ENCODE results near the gene TRA2A.
"Not testable (repeated sequence)": the region's sequence is repeated elsewhere in the genome, so short reads cannot be mapped to it uniquely, and the experiment has no call there.

Gene TRA2A

DNA sequence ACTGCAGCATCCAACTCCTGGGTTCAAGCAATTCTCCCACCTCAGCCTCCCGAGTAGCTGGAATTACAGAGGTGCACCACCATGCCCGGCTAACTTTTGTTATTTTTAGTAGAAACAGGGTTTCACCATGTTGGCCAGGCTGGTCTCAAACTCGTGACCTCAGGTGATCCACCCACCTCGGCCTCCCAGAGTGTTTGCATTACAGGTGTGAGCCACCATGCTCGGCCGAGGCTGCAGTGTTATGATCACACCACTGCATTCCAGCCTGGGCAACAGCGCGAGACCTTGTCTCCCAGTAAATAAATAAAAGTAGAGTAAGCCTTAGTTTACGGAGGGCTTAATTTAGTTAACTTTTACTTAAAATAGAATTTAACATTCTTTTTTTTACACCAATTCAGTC lies 37.8 kb downstream of the TRA2A start:
- no peak for DNase-seq (ENCODE audit: low read depth in 2 of 2)

DNA sequence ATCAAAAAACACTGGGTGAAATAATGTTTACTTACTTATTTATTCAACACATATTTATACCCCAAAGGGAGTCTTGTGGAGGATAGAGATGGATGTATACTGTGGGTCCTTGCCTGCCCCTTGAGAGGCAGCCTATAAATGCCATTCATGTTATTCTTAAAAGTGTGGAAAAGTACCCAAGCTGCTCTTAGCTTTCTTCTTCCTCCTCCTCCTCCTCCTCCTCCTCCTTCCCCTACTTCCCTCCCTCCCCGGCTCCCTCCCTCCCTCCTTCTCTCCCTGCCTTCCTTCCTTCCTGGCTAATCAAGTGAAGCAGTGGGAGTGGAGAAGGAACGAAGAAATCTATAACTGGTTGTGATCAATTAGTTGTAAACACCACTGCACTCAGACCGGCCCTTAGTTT lies 40.3 kb downstream of the TRA2A start:
- DNase-seq (ENCODE audit: low read depth in 2 of 2), result no peak

DNA sequence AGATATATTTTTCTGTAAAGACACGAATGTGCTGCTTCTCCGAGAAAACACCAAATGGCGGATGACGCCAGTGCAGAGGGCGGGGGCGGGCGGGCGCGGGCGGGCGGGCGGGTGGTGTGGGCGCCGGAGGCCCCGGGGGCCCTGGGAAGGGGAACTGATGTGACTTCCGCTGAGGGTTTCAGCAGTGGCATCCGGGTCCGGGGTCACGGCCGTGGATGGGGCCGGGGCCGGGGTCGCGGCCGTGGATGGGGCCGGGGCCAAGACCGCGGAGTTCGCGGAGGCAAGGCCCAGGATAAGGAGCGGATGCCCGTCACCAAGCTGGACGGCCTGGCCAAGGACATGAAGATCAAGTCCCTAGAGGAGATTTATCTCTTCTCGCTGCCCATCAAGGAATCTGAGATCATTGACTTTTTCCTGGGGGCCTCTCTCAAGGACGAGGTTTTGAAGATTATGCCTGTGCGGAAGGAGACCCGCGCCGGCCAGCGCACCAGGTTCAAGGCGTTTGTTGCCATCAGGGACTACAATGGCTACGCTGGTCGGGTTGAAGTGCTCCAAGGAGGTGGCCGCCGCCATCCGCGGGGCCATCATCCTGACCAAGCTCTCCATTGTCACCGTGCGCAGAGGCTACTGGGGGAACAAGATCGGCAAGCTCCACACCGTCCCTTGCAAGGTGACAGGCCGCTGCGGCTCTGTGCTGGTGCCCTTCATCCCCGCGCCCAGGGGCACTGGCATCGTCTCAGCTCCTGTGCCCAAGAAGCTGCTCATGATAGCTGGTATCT lies 41.2 kb downstream of the TRA2A start:
- peak in 1 of 2 donors; percentile 32 for DNase-seq (ENCODE audit: low read depth in 2 of 2)

DNA sequence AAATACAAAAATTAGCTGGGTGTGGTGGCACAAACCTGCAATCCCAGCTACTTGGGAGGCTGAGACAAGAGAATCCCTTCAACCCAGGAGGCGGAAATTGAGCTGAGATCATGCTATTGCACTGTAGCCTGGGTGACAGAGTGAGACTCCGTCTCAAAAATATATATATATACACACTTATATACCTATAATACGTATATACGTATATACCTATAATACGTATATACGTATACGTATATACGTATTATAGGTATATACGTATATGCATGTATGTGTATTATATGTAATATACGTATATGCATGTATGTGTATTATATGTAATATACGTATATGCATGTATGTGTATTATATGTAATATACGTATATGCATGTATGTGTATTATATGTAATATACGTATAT lies 43.1 kb downstream of the TRA2A start:
- not testable (repeated sequence) for DNase-seq (ENCODE audit: low read depth in 2 of 2)

DNA sequence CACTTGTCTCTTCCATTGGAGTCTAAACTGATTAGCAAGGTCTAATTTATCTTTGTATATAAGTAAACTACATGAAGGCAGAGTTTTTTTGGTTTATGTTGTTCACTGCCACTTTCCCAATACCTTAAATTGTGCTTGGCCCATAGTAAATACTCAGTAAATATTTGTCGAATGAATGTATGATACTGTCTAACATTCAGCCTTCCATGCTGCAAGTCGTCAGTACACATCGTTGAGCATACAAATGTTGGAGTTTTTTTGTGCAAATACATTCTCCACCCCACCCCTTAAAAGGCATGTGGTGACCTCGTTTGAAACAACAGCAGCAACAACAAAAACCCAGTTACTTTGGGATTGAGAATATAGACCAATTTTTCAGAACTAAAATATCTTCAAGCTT lies 44.1 kb downstream of the TRA2A start:
- DNase-seq (ENCODE audit: low read depth in 2 of 2), result no peak

DNA sequence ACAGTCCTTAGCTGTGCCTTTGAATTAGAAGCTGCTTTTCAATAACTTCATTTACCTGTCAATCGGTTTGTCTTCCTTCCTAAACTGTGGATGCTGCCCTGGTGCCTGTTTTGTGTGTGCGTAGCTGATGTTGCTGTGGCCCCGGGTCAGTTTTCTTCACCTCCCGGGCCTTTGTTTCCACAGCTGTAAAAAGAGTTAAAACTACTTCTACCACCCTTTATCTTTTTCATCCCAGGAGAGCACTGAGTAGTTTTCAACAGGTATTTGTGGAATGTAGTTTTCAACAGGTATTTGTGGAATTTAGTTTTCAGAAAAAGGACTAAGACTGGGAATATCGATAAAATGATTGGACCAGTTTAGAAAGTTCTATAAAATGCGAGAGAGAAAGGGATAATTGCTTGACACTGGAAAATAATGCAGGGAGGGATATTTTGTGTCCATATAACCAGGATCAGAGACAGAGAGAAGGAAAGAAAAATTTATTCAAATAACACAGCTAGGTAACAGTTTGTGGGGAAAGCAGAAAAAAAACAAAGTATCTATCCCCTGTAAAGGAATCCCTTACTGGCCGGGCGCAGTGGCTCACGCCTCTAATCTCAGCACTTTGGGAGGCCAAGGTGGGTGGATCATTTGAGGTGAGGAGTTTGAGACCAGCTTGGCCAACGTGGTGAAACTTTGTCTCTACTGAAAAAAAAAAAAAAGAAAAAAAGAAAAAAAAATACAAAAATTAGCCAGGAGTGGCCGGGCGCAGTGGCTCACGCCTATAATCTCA lies 45.6 kb downstream of the TRA2A start:
- DNase-seq (ENCODE audit: low read depth in 2 of 2), result no peak

DNA sequence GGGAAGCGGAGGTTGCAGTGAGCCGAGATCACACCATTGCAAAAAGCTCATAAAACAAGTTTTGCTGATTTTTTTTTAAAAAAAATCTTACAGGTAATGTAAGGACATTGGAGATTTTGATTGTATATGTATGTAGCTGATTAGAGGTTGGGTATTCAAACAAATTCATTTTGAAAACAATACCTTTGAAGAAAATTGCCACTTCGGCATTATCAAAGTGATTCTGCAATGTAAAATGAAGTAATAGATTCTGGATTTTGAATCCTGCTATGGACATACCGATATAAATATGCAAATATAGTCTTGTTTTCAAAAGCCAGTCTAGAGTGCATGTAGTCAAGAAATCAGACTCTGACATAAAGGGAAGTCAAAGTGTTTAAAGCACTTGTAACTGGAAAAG lies 49.1 kb downstream of the TRA2A start:
- DNase-seq (ENCODE audit: low read depth in 2 of 2), result no peak

DNA sequence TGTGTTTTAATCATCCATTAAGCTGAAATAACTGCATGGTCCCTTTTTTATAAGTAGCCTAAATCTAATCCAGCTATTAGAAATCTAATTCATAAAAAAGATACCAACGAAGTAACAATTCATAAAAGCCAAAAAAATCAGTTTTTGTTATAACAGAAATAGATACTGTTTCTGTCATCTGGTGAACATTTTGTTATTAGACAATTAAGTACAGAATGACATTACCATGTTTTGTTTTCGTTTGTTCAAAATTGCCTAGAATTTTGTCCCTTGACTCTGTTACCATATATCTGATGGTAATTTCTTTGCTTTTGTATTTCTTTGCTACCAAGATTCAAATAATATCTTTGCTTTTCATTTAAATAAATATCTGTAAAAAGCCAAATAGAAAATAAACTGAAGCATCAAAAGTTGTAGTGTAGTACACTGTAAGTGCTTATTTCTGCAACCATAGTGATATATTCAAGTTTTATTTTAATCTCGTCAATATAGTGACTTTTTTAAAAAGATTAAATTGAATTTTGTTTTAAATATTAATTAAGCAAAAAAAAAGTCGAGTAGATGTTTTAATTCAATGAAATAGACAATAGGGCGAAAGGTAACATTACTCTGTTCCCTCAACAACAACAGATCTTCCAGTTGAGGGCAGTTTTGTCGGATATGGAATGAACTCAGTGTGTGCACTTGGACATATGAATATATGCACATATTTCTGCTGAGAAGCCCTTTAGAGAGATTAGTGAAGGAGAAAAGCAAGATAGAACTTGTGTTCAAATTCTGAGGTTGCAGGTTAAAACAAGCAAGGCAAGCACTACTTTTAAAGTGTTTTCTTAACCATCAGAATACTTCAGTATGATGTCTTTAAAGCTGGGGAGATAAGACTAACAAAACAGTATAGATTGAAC lies 53.6 kb downstream of the TRA2A start:
- no peak for DNase-seq (ENCODE audit: low read depth in 2 of 2)

DNA sequence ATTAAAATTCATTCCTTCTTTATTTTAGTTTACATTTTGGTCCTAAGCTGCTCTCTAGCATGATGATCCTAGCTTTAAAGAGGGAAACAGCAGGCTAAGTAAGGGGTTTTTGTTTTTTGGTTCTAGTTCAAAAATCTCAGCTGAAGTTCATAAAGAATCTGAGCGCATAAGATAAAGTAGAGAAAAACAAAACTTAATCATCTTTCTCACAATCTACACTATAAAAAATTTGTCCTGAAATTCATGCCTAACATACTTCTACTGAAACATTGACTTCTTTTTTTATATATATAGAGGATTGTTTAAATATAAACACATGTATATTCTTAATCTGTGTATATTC lies 54.7 kb downstream of the TRA2A start:
- no peak for DNase-seq (ENCODE audit: low read depth in 2 of 2)

DNA sequence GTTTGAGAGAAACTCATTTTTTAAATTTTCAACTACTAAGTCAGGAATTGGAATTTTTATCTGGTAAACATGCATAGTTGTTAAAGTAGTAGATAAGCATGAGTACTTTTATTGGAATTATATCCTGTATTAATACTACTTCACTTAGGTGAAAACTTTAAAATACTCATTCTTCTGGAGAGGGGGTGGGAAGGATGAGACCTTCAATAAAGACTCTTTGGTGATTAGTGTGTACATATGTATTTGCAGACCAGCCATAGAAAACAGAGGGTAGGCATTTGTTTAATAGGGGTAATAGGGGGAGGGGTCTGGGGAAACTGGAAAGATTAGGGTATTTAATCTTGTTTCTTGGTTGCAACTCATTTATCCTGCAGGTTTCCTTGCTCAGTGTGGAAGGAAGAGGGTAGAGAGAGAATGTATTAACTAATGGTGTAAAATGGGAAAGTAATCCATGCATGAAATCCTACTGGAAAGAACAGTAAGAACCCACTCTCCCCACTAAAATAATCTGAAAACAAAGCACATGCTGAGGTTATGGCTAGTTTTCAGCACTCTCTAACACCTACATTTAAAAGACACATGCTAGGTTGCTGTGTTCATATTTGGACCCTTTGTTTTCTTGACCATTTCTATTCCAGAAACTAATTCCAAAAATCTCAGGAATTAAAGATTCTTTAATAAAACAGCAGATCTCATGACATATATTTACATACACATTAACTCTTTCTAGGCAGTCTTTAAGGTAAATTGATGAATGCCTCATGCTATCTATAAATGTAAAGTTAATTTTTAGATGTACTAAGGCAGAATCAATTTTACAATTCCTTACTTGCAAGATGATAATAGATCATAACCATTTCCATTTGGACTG lies 55.3 kb downstream of the TRA2A start:
- DNase-seq (ENCODE audit: low read depth in 2 of 2), result no peak

DNA sequence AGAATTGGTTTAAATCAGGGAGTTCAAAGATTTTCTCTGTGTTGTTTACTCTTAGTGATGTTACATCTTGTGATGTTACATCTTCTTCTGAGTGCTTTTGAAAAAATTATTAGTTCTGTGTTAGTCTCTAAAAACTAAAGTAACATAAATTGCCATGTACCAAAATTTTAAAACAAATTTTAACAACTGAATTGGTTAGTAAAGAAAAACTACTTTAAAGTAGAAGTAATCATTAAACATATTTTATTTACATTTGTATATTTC lies 56.3 kb downstream of the TRA2A start:
- no peak for DNase-seq (ENCODE audit: low read depth in 2 of 2)

DNA sequence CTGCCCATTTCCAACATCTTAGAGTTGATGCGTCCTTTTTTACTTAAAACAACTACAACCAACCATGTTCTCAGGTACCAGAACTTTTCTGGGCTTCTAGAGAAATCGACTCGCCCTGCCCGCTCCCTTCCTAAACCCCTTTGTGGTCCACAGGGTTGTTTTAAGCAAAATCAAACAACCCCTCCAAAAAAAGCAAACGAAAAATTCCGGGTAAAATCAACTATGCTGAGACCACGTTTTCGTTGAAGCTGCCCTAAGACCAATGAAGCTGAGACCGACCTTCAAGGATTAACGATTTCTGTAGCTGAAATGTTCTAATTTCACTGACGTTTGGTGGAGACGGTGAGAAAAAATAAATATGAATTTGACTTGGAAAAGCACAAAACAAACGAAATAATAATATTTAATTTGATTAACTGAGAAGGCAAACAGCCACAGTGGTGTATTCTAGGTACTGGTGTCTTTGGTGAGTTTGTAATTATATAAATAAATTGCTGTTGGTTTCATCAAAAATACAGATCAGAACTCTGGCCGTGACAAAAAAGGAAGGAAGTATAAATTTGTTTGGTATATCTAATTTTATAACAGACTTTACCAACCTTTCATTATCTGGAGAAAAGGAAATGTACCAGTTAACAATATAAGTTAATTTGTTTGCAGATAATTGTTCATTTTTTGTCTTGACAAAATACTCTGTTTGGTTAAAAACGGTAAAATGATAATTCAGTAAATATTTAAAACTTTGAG lies 56.8 kb downstream of the TRA2A start:
- no peak for DNase-seq (ENCODE audit: low read depth in 2 of 2)

DNA sequence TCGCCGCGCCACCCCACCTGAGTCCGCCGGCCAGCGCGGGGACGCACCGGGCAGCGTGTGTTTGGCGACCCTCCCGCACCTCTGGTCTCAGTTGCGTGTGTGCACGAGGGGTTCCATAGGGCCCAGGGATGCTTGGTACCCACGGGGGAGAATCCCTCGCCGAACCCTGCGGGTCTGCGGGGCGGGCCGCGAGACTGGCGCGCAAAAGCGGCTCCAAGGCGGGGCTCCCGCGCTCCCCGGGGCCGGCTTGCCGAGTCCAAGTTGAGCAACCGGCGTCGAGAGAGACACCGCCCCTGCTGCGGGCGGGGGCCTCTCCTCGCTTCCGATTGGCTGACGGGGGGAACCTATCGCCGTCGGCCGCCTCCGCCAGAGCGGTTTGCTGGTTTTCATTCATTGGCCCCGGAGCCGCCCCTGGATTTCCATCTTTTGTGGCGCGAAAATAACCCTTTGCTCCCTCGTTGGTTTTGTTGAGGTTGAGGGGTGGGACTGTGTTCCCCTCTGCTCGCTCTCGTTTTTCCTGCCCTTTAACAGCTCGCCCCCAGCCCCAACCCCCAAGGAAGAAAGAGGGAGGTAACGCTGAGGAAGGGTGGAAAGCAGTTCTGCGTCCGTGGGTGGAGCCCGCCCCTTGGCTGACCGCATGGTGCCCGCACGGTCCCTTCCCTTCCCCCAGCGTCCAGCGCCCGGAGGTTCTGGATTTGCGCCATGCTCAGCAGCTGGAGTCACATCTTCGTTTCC lies 57.5 kb downstream of the TRA2A start:
- DNase-seq (ENCODE audit: low read depth in 2 of 2), result peak in 1 of 2 donors; percentile 23

DNA sequence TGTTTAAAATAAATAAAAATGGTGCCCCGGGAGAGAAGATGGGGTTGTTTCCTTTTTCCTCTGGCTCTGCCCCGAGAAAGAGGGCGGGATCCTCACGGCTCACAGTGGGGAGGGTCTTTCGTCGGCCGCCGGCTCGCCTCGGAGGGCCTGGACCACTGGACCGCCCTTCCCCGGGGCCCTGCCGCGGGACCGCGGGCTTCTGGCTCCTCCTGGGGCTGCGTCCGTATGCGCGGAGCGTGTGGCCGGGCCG lies 58.0 kb downstream of the TRA2A start:
- DNase-seq (ENCODE audit: low read depth in 2 of 2), result no peak

DNA sequence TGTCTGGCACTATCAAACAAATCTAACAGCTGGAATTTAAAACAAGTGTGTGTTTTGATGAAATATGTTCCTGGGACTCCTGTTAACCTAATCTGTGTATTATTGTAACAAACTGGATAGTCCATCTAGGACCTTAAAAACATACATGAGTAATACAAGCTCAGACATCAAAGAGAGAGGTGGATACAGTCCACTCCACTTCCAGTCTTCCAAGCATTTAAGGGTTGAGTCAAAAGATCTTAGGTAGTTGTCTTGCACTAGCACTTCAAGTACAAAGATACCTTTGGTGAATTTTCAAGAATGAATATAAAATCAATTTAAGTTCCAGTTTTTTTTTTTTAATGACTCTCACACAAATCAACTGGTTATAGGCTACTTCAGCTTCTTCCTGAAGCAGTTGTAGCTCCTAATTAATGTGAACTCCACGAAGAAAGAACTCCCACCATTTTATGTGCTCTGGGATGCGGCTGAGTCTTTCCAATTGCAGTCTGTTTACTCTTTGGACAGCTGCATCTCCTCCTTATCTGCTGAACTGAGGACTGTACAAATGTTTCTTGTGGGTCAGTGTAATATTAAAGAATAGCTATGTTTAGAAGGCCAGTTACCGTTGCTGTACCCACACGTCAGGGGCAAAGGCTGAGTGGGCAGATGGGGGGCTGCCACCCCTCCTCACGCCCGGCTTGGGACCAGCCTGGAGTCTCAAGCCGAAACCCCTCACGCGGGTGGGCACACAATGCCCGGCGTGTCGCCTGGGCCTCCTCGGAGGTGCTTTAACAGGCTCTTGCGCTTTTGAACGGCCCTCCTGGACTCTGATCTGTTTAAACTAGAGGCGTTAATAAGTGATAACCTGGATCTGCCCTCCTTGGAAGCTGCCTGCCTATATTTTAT lies 58.6 kb downstream of the TRA2A start:
- DNase-seq (ENCODE audit: low read depth in 2 of 2), result no peak

DNA sequence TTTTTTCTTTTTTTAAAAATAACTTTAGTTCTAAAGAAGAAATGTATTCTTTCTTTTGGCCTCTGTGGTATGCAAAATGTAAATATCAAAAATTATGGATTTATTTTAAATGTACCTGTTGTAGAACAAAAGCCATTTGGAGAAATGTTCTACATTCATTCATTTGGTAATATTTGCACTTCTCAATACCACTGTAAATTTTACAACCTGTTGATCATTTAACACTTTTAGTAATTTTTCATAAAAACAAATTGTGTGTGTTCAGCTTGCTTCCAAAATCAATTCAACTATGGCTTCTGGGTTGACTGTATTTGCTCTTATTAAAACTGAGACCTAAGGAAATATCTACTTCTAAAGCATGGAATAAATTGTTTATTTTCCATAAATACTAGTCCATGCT lies 59.2 kb downstream of the TRA2A start:
- DNase-seq (ENCODE audit: low read depth in 2 of 2), result no peak

DNA sequence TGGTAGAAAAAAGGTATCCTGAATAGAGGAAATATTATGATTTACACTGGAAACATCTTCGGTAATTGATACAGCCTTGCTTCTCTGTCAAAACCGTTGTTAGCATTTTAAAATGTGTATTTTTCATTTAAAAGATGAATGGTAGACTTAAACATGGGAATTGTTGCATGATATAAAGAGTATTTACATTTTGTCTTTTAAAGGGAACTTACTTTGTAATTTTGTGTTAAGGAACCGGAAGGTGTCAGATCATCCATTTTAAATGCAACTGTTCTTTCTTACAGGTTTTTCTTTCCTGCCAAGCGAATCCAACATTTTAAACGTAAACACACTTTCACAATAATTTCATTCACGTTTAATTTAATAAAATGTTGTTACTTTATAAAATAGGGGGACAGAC lies 59.7 kb downstream of the TRA2A start:
- DNase-seq (ENCODE audit: low read depth in 2 of 2), result no peak

DNA sequence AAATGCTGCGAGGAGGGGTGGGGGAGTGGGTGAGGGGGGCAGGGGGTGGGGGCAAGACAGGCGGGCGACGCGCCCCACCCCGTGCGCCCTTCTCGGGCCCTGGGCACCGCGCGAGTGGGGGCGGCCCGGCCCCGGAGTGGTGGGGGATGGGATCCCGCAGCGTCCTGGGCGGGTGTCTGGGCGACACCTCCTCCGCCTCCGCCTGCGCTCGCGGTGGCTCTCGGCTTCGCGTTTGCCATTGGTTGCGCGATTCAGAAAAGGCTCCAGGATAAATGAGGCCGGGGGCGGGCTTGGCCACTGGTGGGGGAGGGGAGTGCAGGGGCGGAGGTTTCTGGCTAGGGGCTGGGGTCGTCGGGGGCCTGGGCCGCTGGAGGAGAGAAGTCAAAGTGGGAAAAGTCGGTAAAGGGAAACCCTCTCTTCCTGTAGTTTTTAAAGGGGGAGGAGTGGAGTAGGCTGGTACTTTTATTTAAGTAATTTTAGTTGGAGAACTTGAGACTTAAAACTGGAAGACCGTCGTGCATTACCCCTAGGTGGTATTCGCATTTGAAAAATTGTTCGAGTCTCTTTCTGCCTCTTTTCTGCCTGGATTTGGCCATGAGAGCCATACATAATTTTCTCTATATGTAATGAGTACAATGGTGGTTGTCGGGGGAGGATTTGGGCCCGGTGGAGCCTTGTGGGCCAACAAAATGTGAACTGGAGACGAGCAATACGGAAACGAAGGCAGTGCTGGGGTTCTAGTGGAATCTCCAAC lies 60.5 kb downstream of the TRA2A start:
- no peak for DNase-seq (ENCODE audit: low read depth in 2 of 2)
